PFSK-1 (cell line): ENCODE results near the gene SMTNL2.

Experiments used
- FOXP2 ChIP-seq: optimal IDR thresholded peaks from 2 replicates; pipeline ENCODE3; 2011; ENCODE audit warnings: borderline replicate concordance, control low read depth, inconsistent platforms; ENCODE audit not compliant: insufficient read depth; ENCODE audit errors: extremely low read length, extremely low read depth
- POLR2AphosphoS5 ChIP-seq: IDR thresholded peaks from 2 replicates; pipeline ENCODE4 v1.6.1; 2012; ENCODE audit warnings: low read depth, mild to moderate bottlenecking, control low read depth, low read length, moderate library complexity
- TAF1 ChIP-seq: IDR thresholded peaks from 2 replicates; pipeline ENCODE4 v1.6.1; 2012; ENCODE audit warnings: low read length, control low read depth, borderline replicate concordance; ENCODE audit not compliant: insufficient read depth
- TF ChIP-seq, protein P1 (sequence below), 2 experiments: IDR thresholded peaks; 2 replicates each; pipeline versions ENCODE4 v1.6.1 to v1.8.0; 2011 to 2012; ENCODE audit warnings: low read depth in 2 of 2, low read length in 2 of 2, control low read depth in 1 of 2, inconsistent platforms in 1 of 2, mild to moderate bottlenecking in 1 of 2, moderate library complexity in 1 of 2; ENCODE audit not compliant: insufficient read depth in 1 of 2

DNA sequence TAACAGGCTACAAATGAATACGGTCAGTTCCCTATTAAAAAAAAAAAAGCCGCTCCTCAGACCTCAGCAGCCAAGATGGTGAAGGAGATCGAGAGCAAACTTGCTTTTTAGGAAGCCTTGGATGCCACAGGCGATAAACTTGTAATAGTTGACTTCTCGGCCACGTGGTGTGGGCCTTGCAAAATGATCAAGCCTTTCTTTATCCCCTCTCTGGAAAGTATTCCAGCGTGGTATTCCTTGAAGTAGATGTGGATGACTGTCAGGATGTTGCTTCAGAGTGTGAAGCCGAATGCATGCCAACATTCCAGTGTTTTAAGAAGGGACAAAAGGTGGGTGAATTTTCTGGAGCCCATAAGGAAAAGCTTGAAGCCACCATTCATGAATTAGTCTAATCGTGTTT lies 12.2 kb upstream of the SMTNL2 start:
- TF ChIP-seq POLR2AphosphoS5 = no peak
- TF ChIP-seq TAF1 = no peak
- TF ChIP-seq, protein P1, sequence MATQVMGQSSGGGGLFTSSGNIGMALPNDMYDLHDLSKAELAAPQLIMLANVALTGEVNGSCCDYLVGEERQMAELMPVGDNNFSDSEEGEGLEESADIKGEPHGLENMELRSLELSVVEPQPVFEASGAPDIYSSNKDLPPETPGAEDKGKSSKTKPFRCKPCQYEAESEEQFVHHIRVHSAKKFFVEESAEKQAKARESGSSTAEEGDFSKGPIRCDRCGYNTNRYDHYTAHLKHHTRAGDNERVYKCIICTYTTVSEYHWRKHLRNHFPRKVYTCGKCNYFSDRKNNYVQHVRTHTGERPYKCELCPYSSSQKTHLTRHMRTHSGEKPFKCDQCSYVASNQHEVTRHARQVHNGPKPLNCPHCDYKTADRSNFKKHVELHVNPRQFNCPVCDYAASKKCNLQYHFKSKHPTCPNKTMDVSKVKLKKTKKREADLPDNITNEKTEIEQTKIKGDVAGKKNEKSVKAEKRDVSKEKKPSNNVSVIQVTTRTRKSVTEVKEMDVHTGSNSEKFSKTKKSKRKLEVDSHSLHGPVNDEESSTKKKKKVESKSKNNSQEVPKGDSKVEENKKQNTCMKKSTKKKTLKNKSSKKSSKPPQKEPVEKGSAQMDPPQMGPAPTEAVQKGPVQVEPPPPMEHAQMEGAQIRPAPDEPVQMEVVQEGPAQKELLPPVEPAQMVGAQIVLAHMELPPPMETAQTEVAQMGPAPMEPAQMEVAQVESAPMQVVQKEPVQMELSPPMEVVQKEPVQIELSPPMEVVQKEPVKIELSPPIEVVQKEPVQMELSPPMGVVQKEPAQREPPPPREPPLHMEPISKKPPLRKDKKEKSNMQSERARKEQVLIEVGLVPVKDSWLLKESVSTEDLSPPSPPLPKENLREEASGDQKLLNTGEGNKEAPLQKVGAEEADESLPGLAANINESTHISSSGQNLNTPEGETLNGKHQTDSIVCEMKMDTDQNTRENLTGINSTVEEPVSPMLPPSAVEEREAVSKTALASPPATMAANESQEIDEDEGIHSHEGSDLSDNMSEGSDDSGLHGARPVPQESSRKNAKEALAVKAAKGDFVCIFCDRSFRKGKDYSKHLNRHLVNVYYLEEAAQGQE (IDR thresholded peaks at IDR 0.05; ENCODE audit: insufficient read depth in 1 of 2, low read depth in 2 of 2, low read length in 2 of 2) = no peak
- no peak for TF ChIP-seq FOXP2
